ENCODE results near the gene PLEKHF1.

Gene PLEKHF1

DNA sequence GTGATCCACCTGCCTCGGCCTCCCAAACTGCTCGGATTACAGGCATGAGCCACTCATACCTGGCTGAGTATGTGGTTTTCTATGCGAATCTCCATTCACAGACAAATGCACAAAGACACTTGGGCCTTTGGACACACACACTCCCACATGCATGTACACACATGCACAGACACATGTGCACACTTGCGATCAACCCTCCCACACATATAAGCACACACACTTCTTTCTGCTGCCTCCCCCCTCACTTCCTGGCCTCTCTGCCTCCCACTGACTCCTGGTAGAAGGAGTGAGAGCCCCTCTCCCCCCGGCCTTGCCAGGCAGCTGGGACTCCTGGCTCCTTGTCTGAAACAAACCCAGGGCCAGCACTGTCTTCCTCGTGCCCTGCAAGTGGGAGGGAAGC lies 29.3 kb upstream of the PLEKHF1 start:
- DNase-seq (ENCODE audit: low read depth), result no peak
- no peak overlapping the region for H3K4me3 ChIP-seq (ENCODE audit: low read depth, low read length)
- TF ChIP-seq, protein P1, sequence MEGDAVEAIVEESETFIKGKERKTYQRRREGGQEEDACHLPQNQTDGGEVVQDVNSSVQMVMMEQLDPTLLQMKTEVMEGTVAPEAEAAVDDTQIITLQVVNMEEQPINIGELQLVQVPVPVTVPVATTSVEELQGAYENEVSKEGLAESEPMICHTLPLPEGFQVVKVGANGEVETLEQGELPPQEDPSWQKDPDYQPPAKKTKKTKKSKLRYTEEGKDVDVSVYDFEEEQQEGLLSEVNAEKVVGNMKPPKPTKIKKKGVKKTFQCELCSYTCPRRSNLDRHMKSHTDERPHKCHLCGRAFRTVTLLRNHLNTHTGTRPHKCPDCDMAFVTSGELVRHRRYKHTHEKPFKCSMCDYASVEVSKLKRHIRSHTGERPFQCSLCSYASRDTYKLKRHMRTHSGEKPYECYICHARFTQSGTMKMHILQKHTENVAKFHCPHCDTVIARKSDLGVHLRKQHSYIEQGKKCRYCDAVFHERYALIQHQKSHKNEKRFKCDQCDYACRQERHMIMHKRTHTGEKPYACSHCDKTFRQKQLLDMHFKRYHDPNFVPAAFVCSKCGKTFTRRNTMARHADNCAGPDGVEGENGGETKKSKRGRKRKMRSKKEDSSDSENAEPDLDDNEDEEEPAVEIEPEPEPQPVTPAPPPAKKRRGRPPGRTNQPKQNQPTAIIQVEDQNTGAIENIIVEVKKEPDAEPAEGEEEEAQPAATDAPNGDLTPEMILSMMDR (IDR thresholded peaks at IDR 0.05; ENCODE audit: control insufficient read depth, extremely low read depth, insufficient read depth), result no peak

DNA sequence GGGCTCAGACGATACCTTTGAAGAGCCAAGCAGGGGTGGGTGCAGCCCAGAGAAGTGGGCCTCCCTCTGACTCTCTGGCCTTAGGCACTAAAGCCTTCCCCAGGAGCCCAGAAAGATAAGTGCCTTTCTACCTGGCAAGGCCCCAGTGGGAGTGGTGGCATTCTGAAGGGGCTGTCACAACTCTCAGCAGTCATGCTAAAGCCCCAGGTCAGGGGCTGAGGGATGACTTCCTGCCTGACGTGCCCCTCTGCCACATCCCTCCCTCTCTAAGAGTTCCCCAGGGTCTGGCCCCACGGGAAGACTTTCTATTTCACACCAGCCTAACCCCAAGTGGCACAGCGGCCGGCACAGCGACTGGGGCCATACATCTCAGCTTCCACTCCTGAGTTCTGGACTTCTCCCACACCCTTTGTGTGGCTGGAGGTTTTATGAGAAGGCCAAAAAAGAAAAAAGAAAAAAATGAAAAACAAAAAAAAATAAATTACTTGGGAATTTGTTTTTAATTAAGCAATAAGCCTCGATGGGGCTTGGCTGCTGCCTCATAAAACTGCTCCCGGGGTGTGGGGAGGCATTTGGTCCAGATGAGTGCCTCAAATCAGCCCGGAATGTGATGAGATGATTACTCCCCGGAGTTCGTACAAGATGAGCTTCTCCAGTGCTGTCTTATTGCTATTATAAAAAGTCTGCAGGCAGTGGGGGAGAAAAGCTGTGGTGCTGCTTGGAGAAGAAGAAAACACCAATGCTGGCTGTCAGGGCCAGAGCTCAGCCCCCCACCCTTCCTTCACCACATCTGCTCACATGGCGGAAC lies 28.5 kb upstream of the PLEKHF1 start:
- DNase-seq (ENCODE audit: low read depth), result no peak
- no peak overlapping the region for H3K4me3 ChIP-seq (ENCODE audit: low read depth, low read length)
- TF ChIP-seq, protein P1 (IDR thresholded peaks at IDR 0.05; ENCODE audit: control insufficient read depth, extremely low read depth, insufficient read depth), result no peak

DNA sequence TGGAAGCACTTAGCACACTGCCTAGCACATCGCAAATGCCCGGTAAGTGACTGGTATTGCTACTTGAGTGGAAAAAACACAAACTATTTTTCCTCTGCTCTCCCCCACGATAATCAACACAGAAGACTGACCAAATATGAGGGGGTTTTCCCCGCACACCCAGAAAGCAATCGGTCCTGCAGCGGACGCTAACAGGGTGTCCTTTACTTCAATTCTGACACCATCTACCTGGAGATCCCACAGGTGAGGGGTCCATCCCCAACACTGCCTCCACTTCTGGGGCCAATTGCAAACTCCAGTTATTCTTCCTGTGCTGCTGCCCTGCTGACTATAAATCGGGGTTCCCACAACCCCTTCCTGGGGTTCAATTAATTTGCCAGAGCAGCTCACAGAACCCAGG lies 26.2 kb upstream of the PLEKHF1 start:
- TF ChIP-seq, protein P1 (IDR thresholded peaks at IDR 0.05; ENCODE audit: control insufficient read depth, extremely low read depth, insufficient read depth), result no peak

DNA sequence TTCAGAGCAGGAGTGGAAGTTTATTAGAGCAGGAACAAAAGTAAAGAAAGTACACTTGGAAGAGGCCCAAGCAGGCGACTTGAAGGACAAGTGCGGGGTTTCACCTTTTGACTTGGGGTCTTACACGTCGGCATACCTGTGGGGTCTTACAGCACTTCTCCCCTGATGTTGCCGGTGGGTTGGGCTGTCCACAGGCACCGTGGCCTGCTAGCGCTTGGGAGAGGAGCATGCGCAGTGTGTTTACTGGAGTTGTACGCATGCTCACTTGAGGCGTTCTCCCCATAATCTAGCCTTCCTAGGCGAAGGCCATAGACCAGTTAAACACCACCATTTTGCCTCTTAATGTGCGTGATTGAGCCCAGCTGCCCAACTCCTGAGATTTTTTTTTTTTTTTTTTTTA lies 25.0 kb upstream of the PLEKHF1 start:
- DNase-seq (ENCODE audit: low read depth), result no peak
- TF ChIP-seq, protein P1 (IDR thresholded peaks at IDR 0.05; ENCODE audit: control insufficient read depth, extremely low read depth, insufficient read depth), result no peak
- H3K4me3 ChIP-seq (ENCODE audit: low read depth, low read length), result no peak overlapping the region

More for the DNA sequence above, 26.2 kb upstream of the PLEKHF1 start:
- no peak for DNase-seq (ENCODE audit: low read depth)
- H3K4me3 ChIP-seq (ENCODE audit: low read depth, low read length), result no peak overlapping the region

DNA sequence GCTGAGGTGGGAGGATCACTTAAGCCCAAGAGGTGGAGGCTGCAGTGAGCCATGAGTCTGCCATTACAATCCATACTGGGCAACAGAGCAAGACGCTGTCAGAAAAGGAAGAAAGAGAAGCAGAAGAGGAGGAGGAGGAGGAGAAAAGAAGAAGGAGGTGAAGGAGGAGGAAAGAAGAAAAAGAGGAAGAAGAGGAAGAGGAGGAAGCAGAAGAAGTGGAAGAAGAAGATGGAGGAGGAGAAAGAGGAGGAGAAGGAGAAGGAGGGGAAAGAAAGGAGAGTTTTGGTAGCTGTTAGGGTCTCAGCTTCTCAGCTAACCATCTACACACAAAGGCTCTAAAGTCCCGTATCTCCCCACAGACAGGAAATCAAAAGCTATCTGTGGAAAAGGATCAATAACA lies 23.7 kb upstream of the PLEKHF1 start:
- DNase-seq (ENCODE audit: low read depth), result no peak
- H3K4me3 ChIP-seq (ENCODE audit: low read depth, low read length), result no peak overlapping the region
- TF ChIP-seq, protein P1 (IDR thresholded peaks at IDR 0.05; ENCODE audit: control insufficient read depth, extremely low read depth, insufficient read depth), result no peak

DNA sequence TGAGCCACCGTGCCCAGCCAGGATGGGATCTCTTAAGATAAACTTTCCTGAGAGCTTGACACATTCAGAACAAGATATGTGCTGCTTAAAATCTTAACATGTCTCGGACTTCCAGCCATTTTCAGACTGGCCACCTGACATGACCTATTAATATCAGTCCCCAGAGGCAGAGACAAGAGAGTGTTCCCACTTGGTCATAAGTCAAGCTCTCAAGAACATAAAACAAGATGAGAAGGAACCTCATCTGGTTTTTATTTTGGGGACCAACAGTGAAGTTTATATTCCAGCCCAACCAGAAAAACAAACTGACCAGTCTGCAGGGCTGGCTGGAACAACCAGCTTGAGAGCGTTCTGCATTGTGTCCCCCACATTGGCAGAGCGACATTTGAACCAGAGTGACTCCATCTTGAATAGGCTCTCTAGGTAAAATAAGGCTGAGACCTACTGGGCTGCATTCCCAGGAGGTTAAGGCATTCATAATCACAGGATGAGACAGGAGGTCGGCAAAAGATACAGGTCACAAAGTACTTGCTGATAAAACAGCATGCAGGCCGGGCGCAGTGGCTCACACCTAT lies 21.8 kb upstream of the PLEKHF1 start:
- no peak overlapping the region for H3K4me3 ChIP-seq (ENCODE audit: low read depth, low read length)
- DNase-seq (ENCODE audit: low read depth), result no peak

More for the DNA sequence above, 21.8 kb upstream of the PLEKHF1 start:
- TF ChIP-seq, protein P1 (IDR thresholded peaks at IDR 0.05; ENCODE audit: control insufficient read depth, extremely low read depth, insufficient read depth), result no peak
